Heart left ventricle (tissue), 16 donors: Measurements from ENCODE around the gene WNT9A. TPM values are rescaled to one million over a fixed set of nuclear protein-coding genes. Genes with fewer than 3 reads are reported as not detected.

Experiments used
- ATAC-seq, 4 donors: fragments of 200-7000 bp; cut with Tn5 transposase; one replicate each; pipeline ENCODE4 v1.9.1; 2020 to 2022; ENCODE audit warnings: moderate library complexity in 4 of 4, mild to moderate bottlenecking in 3 of 4, moderate number of reproducible peaks in 1 of 4
- DNase-seq, 5 donors: peaks; one replicate each; pipeline ENCODE4 v3.0.0-alpha.2; 2020
- H3K27ac ChIP-seq, 12 donors: fragments of 200-600 bp; sonication (generic) in 4 of 12; one replicate each; pipeline versions ENCODE4 v1.5.0 to v1.8.0; 2016 to 2022; ENCODE audit warnings: mild to moderate bottlenecking in 2 of 12
- H3K27me3 ChIP-seq, 9 donors: fragments of 200-600 bp; sonication (generic) in 2 of 9; one replicate each; pipeline versions ENCODE4 v1.5.1 to v1.8.0; 2016 to 2022; ENCODE audit warnings: mild to moderate bottlenecking in 3 of 9
- H3K36me3 ChIP-seq, 9 donors: fragments of 200-600 bp; sonication (generic) in 2 of 9; one replicate each; pipeline versions ENCODE4 v1.5.0 to v1.8.0; 2018 to 2022; ENCODE audit warnings: mild to moderate bottlenecking in 2 of 9
- H3K4me1 ChIP-seq, 12 donors: fragments of 200-600 bp; sonication (generic) in 4 of 12; one replicate each; pipeline versions ENCODE4 v1.5.0 to v1.8.0; 2016 to 2022; ENCODE audit warnings: mild to moderate bottlenecking in 3 of 12
- H3K4me3 ChIP-seq, 12 donors: fragments of 200-600 bp; sonication (generic) in 4 of 12; one replicate each; pipeline versions ENCODE4 v1.5.0 to v1.8.0; 2017 to 2022; ENCODE audit warnings: mild to moderate bottlenecking in 9 of 12, moderate library complexity in 4 of 12
- H3K9me3 ChIP-seq, 12 donors: fragments of 200-600 bp; sonication (generic) in 4 of 12; one replicate each; pipeline versions ENCODE4 v1.5.0 to v1.8.0; 2016 to 2022; ENCODE audit warnings: mild to moderate bottlenecking in 1 of 12
- CTCF ChIP-seq, 12 donors: fragments of 200-600 bp; sonication (generic) in 4 of 12; IDR thresholded peaks; one replicate each; pipeline versions ENCODE4 v1.5.0 to v1.8.0; 2018 to 2022; ENCODE audit warnings: antibody characterized with exemption in 12 of 12, mild to moderate bottlenecking in 5 of 12
- POLR2A ChIP-seq, 2 donors: fragments of 450-650 bp; IDR thresholded peaks; one replicate each; pipeline ENCODE4 v1.6.1; 2017; ENCODE audit warnings: antibody characterized with exemption in 2 of 2, mild to moderate bottlenecking in 2 of 2, moderate library complexity in 2 of 2
- WGBS, 4 donors: extraction: QIAGEN DNeasy Blood & Tissue Kit in 2 of 4; methylation state at CpG; one replicate each; pipeline versions ENCODE4 v1.1.5 to v1.1.7; 2013 to 2018; 5-methylcytosine and 5-hydroxymethylcytosine counted together
- intact Hi-C, 10 donors: fragments of 100-400 bp; cut with DNase I; formaldehyde crosslinking; loops; one replicate each; pipeline versions ENCODE4 v1.11.1 to v1.14.2; 2022
- polyA plus RNA-seq, 2 donors: library from polyadenylated mRNA; stranded (reverse); fragments of 200-250 nt; gene quantifications; one replicate each; pipeline ENCODE4 v1.2.3, GENCODE V29; 2013
- total RNA-seq, 9 donors: library from RNA; depleted of rRNA in 2 of 9; stranded (reverse); fragments of >200 nt in 2 of 9; fragmentation: NEBNext Ultra II Directional in 3 of 9; extraction: Animal tissue kit (Norgen Biotek cat#: 25700) in 3 of 9; gene quantifications; one replicate each; pipeline versions ENCODE4 v1.1.0 to v1.2.4, GENCODE V29; 2016 to 2023
- donor health status: ischemic (EF 13 %, LVEDD 7.1; RV severe dilation, severe dysfunction).
- donor health status: healthy with polysubstance abuse.
- donor health status: DM: no; HTN: yes; CAD: no.
- donor health status: DM: no; HTN: no; CAD: no.
- donor health status: ischemic (EF 25% LVEDD 6.9; RV normal size, moderate dysfunction).
- donor health status: ischemic (EF 25% LVEDD 5.7; RV mildly dilated, moderate dysfunction).
- donor health status: healthy.
- donor health status: DM: yes; HTN: yes; CAD: no.
- donor health status: ischemic (EF 35%, LVEDD 5.7; RV mildly dilated, moderate dysfunction).
- donor health status: nonischemic (EF 11% LVEDD 7.7; RV severe dilation, severe dysfunction).
- donor health status: DM: yes; HTN: yes; CAD: no.
- donor health status: PGD.
- donor health status: ischemic (EF 29% LVEDD 5.4; RV normal size, mild dysfunction).
- donor health status: nonischemic (EF 23%, LVEDD 6.1; RV moderate dilation, normal function).

WNT9A gene
- total and polyA plus RNA-seq, 11 donors = 0.54 to 29.8 (median 2.3) TPM

GRCh38 chr1:227955808-227956207 lies 8.1 kb upstream of the WNT9A start:
- peaks cover 0 to 17% (median 0%) of the 10 kb centered on the region in 12 donors for H3K9me3 ChIP-seq
- DNase-seq (no peak), ATAC-seq (no peak)
- intact Hi-C loops = loop anchor here in 2 of 10 donors (2.0 kb wide), 2 partner anchors 193 to 475 kb away; no protein-coding TSS in a partner anchor
- H3K4me3 ChIP-seq = no peak overlapping the region
- peaks cover 0 to 4% (median 0%) of the 10 kb centered on the region in 12 donors for H3K4me1 ChIP-seq
- TF ChIP-seq CTCF (IDR thresholded peaks at IDR 0.05) = no peak
- no peak for TF ChIP-seq POLR2A (IDR thresholded peaks at IDR 0.05)
- peaks cover 0 to 23% (median 0%) of the 10 kb centered on the region in 9 donors for H3K27me3 ChIP-seq
- H3K27ac ChIP-seq = no peak overlapping the region
- no peaks in the 10 kb centered on the region for H3K36me3 ChIP-seq

- no peak overlapping the region for H3K4me3 ChIP-seq
- 17 to 33% (median 26%) methylated on average over 4 of the region's 4 CpGs for WGBS, 4 donors
- peaks cover 0 to 4% (median 0%) of the 10 kb centered on the region in 12 donors for H3K4me1 ChIP-seq
- DNase-seq (no peak), ATAC-seq (no peak)
- peaks cover 0 to 23% (median 0%) of the 10 kb centered on the region in 9 donors for H3K27me3 ChIP-seq
- intact Hi-C loops = loop anchor here in 5 of 10 donors (2.0 to 5.0 kb wide), 3 partner anchors 192 to 474 kb away; no protein-coding TSS in a partner anchor
- H3K36me3 ChIP-seq = no peaks in the 10 kb centered on the region
- H3K27ac ChIP-seq = no peak overlapping the region
- no peak for TF ChIP-seq POLR2A (IDR thresholded peaks at IDR 0.05)
- TF ChIP-seq CTCF (IDR thresholded peaks at IDR 0.05) = peak in 2 of 12 donors; percentile 5 to 14
- peaks cover 0 to 17% (median 0%) of the 10 kb centered on the region in 12 donors for H3K9me3 ChIP-seq
Observed at GRCh38 chr1:227954163-227954850, 6.6 kb upstream of the WNT9A start.

- 80 to 87% (median 86%) methylated on average over 3 of the region's 3 CpGs for WGBS, 4 donors
- no peak overlapping the region for H3K27ac ChIP-seq
- no peaks in the 10 kb centered on the region for H3K36me3 ChIP-seq
- DNase-seq (no peak), ATAC-seq (no peak)
- H3K4me3 ChIP-seq = no peak overlapping the region
- peaks cover 0 to 13% (median 8%) of the 10 kb centered on the region in 12 donors for H3K4me1 ChIP-seq
- peaks cover 0 to 17% (median 0%) of the 10 kb centered on the region in 12 donors for H3K9me3 ChIP-seq
- TF ChIP-seq CTCF (IDR thresholded peaks at IDR 0.05) (no peak), POLR2A (IDR thresholded peaks at IDR 0.05) (no peak)
- H3K27me3 ChIP-seq = peaks cover 0 to 20% (median 0%) of the 10 kb centered on the region in 9 donors
- intact Hi-C loops = loop anchor here in 3 of 10 donors (5.0 kb wide), 1 partner anchor 471 kb away; no protein-coding TSS in a partner anchor
Observed at GRCh38 chr1:227953022-227953412, 5.3 kb upstream of the WNT9A start.

- intact Hi-C loops = loop anchor here in 3 of 10 donors (5.0 kb wide), 1 partner anchor 470 kb away; no protein-coding TSS in a partner anchor
- peaks cover 0 to 18% (median 0%) of the 10 kb centered on the region in 9 donors for H3K27me3 ChIP-seq
Observed at GRCh38 chr1:227952374-227953021, 4.8 kb upstream of the WNT9A start.

More at GRCh38 chr1:227952374-227953021, 4.8 kb upstream of the WNT9A start:
- DNase-seq (no peak), ATAC-seq (no peak)
- Histone ChIP-seq H3K27ac (no peak overlapping the region), H3K9me3 (peaks cover 0 to 17% (median 0%) of the 10 kb centered on the region in 12 donors), H3K36me3 (no peaks in the 10 kb centered on the region), H3K4me3 (no peak overlapping the region), H3K4me1 (peaks cover 0 to 13% (median 8%) of the 10 kb centered on the region in 12 donors)
- TF ChIP-seq POLR2A (IDR thresholded peaks at IDR 0.05) = no peak
- TF ChIP-seq CTCF (IDR thresholded peaks at IDR 0.05) = no peak
- 65 to 82% (median 76%) methylated on average over 4 to 18 of the region's 18 CpGs for WGBS, 4 donors
